ENCODE measurements around the gene ARHGAP11A.

Gene ARHGAP11A

DNA sequence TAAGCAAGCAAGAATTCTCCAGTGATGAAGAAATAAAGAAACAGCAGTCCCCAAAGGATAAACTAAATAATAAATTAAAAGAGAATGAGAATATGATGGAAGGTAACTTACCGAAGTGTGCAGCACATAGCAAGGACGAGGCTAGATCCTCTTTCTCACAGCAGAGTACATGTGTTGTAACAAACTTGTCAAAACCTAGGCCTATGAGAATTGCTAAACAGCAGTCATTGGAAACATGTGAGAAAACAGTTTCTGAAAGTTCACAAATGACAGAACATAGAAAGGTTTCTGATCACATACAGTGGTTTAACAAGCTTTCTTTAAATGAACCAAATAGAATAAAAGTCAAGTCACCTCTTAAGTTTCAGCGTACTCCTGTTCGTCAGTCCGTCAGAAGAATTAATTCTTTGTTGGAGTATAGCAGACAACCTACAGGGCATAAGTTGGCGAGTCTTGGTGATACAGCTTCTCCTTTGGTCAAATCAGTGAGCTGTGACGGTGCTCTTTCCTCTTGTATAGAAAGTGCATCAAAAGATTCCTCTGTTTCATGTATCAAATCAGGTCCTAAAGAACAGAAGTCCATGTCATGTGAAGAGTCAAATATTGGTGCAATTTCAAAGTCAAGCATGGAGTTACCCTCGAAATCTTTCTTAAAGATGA lies 21.7 kb downstream of the ARHGAP11A start:
- H3K27ac ChIP-seq = no peak overlapping the region
- DNase-seq = no peak
- TF ChIP-seq, protein P1, sequence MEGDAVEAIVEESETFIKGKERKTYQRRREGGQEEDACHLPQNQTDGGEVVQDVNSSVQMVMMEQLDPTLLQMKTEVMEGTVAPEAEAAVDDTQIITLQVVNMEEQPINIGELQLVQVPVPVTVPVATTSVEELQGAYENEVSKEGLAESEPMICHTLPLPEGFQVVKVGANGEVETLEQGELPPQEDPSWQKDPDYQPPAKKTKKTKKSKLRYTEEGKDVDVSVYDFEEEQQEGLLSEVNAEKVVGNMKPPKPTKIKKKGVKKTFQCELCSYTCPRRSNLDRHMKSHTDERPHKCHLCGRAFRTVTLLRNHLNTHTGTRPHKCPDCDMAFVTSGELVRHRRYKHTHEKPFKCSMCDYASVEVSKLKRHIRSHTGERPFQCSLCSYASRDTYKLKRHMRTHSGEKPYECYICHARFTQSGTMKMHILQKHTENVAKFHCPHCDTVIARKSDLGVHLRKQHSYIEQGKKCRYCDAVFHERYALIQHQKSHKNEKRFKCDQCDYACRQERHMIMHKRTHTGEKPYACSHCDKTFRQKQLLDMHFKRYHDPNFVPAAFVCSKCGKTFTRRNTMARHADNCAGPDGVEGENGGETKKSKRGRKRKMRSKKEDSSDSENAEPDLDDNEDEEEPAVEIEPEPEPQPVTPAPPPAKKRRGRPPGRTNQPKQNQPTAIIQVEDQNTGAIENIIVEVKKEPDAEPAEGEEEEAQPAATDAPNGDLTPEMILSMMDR (IDR thresholded peaks at IDR 0.05; ENCODE audit: low read depth, low read length) = no peak
- no peak overlapping the region for H3K4me3 ChIP-seq (ENCODE audit: low read depth, low read length)
- H3K36me3 ChIP-seq = peaks cover 69% of the 10 kb centered on the region
- no peaks in the 10 kb centered on the region for H3K27me3 ChIP-seq (ENCODE audit: insufficient read depth, low read depth, severe bottlenecking)
- H3K9me3 ChIP-seq (ENCODE audit: severe bottlenecking) = no peaks in the 10 kb centered on the region

DNA sequence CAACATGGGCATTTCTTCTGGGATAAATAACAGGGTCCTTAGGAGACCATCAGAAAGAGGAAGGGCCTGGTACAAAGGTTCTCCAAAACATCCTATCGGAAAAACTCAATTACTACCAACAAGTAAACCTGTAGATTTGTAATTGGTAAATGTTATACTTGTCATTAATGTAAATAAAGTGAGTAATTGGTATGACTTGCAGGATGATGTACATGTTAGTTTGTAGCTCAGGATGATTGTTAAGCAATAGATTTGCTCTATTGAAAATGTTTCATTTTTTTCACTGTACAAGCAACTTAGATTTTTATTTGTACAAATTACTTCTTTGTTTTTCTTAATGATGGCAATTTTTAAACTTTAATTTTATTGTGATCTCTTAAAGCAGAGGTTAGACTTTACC lies 22.4 kb downstream of the ARHGAP11A start:
- Histone ChIP-seq H3K27ac (no peak overlapping the region), H3K4me3 (ENCODE audit: low read depth, low read length) (no peak overlapping the region), H3K36me3 (peaks cover 68% of the 10 kb centered on the region), H3K9me3 (ENCODE audit: severe bottlenecking) (no peaks in the 10 kb centered on the region), H3K27me3 (ENCODE audit: insufficient read depth, low read depth, severe bottlenecking) (no peaks in the 10 kb centered on the region)
- TF ChIP-seq, protein P1 (IDR thresholded peaks at IDR 0.05; ENCODE audit: low read depth, low read length) = no peak
- DNase-seq = no peak

DNA sequence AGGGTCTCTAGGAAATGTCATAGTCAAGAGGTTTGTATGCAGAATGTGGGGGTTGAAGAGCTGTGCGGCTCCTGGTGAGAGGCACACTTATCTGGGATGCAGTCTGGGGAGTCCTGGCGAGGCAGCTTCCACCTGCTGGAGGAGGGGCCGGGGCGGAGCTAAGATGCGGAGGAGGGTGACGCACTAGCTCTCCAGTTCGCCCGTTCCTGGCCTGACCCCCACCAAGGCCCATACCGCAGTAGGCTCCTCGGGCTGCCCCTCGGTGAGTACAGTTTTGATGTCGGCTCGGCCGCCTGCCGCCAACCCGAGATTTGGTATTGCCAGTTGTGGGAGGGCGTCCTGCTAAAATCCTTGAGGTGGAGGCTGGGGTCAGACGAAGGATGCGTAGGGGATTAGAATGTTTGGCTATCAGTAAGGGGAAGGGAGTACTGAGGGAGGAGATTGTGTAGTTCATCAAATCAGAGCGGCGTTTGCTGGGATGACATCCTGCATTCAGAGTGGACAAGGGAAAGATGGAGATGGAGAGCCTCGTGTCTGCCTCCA lies 26.3 kb downstream of the ARHGAP11A start, which contains the start of gene SCG5:
Gene SCG5, plus strand, starts transcription at position 194 of the 543 bp plus-strand sequence. CDS start 1,883 bp downstream, outside the sequence.
- TF ChIP-seq, protein P1 (IDR thresholded peaks at IDR 0.05; ENCODE audit: low read depth, low read length) = no peak
- Histone ChIP-seq H3K27me3 (ENCODE audit: insufficient read depth, low read depth, severe bottlenecking) (no peaks in the 10 kb centered on the region), H3K27ac (no peak within 1 kb of the TSS), H3K4me3 (ENCODE audit: low read depth, low read length) (no peak within 1 kb of the TSS), H3K9me3 (ENCODE audit: severe bottlenecking) (no peaks in the 10 kb centered on the region), H3K36me3 (peaks cover 31% of the 10 kb centered on the region)
- no peak for DNase-seq

DNA sequence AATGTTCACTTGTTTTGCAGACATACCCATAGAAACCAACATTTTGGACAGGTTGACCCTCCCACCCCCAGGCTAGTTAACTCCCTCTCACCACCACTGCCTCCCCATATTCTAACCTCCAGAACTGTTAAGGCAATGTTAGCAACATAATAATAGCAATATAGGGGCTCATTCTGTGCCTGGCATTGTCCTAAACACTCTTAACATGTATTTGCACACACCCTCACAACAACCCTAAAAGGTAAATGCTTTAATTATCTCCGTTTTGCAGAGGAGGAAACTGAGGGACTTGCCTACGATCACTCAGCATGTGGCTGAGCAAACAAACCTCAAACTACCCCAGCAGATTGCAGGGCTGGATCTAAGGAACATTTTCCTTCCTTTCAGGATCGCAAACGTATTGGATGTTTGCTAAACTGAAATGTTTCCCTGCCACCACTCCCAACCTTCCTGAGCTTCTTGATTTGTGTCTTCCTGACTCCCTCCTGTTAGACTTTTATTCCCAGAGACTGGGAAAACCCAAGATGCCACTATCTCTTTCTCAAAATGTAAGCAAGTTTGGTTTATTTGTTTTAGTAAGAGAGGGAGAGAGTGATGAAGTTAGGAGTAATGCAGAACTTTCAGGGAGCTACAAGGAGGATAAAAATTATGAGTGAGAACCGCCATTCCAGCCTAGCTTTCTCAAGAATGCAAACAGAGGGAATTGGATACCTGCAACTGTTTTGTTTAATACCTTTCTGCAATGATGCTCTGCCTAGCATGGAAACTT lies 27.5 kb downstream of the ARHGAP11A start:
- Histone ChIP-seq H3K4me3 (ENCODE audit: low read depth, low read length) (no peak overlapping the region), H3K27me3 (ENCODE audit: insufficient read depth, low read depth, severe bottlenecking) (no peaks in the 10 kb centered on the region), H3K27ac (no peak overlapping the region), H3K9me3 (ENCODE audit: severe bottlenecking) (no peaks in the 10 kb centered on the region), H3K36me3 (peaks cover 18% of the 10 kb centered on the region)
- TF ChIP-seq, protein P1 (IDR thresholded peaks at IDR 0.05; ENCODE audit: low read depth, low read length) = no peak
- DNase-seq = no peak

DNA sequence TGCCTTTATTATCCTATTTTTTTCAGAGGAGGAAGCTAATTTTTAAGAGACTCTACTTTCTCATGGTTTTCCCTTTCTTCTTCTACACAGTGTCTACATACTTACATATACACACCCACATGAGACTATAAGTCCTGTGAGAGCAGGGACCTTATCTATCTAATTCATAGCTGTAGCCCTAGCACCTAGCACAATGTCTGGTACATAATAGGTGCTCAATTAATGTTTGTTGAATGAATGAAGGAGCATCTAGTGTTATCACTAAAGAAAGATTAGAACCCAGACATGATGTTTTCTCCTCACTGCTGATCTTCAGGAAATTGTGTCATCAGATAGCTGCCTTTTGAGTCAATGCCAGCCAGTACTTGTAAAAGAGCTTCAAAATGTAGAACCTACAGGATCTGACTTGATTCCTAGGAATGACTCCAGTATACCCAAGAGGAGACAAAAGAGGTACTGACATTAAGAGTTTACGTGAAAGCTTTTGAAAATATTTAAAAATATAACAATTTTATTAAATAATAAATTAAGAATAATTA lies 28.7 kb downstream of the ARHGAP11A start:
- peaks cover 13% of the 10 kb centered on the region for H3K36me3 ChIP-seq
- no peaks in the 10 kb centered on the region for H3K27me3 ChIP-seq (ENCODE audit: insufficient read depth, low read depth, severe bottlenecking)
- no peak overlapping the region for H3K4me3 ChIP-seq (ENCODE audit: low read depth, low read length)
- H3K27ac ChIP-seq = no peak overlapping the region
- no peaks in the 10 kb centered on the region for H3K9me3 ChIP-seq (ENCODE audit: severe bottlenecking)
- TF ChIP-seq, protein P1 (IDR thresholded peaks at IDR 0.05; ENCODE audit: low read depth, low read length) = no peak
- no peak for DNase-seq

All from WERI-Rb-1 (cell line).